GM12892 (cell line): ENCODE measurements around the gene AOAH.
A peak's percentile ranks its signal among the peaks of the same experiment; 100 is the strongest.
"Not testable (repeated sequence)": the region's sequence is repeated elsewhere in the genome, so short reads cannot be mapped to it uniquely, and the experiment has no call there.

Experiments used
- DNase-seq: peaks from one replicate; pipeline ENCODE4 v3.0.0; 2011; ENCODE audit not compliant: insufficient read length
- FAIRE-seq: peaks from 2 replicates; lab custom pipeline; 2011; peaks lifted over from hg19 to GRCh38; lab: Jason Lieb, UNC
- POLR2A ChIP-seq: IDR thresholded peaks from 2 replicates; pipeline ENCODE4 v1.6.1; 2011; ENCODE audit warnings: low read depth, low read length, control low read depth
- POLR2AphosphoS5 ChIP-seq: IDR thresholded peaks from 2 replicates; pipeline ENCODE4 v1.6.1; 2011; ENCODE audit warnings: low read depth, low read length, control low read depth
- TAF1 ChIP-seq: IDR thresholded peaks from 2 replicates; pipeline ENCODE4 v1.6.1; 2011; ENCODE audit warnings: low read depth, mild to moderate bottlenecking, control low read depth, low read length, borderline replicate concordance

The AOAH gene

GRCh38 chr7:36497775-36498174 is 226.5 kb downstream of the AOAH start:
- DNase-seq (no peak), FAIRE-seq (no peak)
- TF ChIP-seq POLR2AphosphoS5 (no peak), TAF1 (no peak), POLR2A (no peak)

DNA sequence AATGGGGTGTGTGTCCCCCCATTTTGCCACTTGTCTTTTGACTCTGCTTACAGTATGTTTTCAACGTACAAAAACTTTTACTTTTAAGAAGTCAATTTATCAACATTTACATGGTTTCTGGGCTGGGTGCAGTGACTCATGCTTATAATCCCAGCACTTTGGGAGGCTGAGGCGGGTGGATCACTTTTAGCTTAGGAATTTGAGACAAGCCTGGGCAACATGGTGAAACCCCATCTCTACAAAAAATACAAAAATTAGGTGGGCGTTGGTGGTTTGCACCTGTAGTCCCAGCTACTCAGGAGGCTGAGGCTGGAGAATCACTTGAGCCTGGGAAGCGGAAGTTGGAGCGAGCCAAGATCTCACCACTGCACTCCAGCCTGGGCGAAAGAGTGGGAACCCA is 227.1 kb downstream of the AOAH start:
- not testable (repeated sequence) for FAIRE-seq, DNase-seq

DNA sequence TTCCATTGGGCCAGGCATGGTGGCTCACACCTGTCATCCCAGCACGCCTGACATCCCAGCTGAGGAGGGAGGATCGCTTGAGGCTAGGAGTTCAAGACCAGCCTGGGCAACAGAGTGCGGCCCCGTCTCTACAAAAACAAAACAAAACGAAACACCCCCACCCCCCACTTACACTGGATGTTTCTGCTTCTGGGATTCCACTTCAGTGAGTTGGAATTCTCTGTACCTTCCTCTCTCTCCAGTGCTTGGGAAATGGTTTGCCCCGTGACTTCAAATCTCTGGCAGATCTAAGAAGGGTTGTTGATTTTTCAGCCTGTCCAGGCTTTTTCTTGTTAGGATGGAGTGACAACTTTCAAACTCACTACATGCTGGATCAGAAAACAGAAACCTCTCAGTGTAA is 227.7 kb downstream of the AOAH start:
- FAIRE-seq: no peak
- TF ChIP-seq POLR2A (no peak), TAF1 (no peak)

GRCh38 chr7:36491317-36491716 is 233.0 kb downstream of the AOAH start:
- DNase-seq: no peak
- no peak for FAIRE-seq
- no peak for TF ChIP-seq TAF1
- TF ChIP-seq POLR2A: no peak
- TF ChIP-seq POLR2AphosphoS5: no peak

More for the DNA sequence above, 227.7 kb downstream of the AOAH start:
- DNase-seq: no peak

DNA sequence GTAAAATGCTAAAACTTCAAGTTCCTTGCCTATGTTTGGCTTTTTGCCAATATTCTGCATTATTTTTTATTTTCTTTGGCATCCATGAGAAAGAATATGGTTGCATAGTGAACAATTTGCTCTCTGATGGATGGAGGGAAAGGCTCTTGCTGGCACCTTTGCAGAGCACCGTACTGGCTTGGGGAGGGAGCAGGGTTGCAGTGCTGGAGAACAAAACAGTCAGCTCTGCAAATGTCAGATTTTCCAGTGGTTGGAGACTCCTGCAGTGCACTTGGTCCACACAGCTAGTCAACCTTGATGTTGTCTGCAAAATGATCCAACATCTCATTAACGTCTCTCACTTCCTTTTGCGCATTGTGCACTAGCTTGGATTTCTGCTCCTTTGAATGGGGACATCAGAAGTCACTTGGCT is 233.9 kb downstream of the AOAH start:
- no peak for FAIRE-seq

DNA sequence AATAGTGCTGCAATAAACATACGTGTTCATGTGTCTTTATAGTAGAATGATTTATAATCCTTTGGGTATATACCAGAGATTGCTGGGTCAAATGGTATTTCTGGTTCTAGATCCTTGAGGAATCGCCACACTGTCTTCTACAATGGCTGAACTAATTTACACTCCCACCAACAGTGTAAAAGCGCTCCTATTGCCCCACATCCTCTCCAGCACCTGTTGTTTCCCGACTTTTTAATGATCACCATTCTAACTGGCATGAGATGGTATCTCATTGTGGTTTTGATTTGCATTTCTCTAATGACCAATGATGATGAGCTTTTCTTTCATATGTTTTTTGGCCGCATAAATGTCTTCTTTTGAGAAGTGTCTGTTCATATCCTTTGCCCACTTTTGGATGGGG is 235.6 kb downstream of the AOAH start:
- FAIRE-seq, DNase-seq: not testable (repeated sequence)

More for the DNA sequence above, 233.9 kb downstream of the AOAH start:
- TF ChIP-seq TAF1: no peak
- no peak for TF ChIP-seq POLR2AphosphoS5
- no peak for TF ChIP-seq POLR2A
- DNase-seq: no peak

GRCh38 chr7:36487756-36488336 is 236.4 kb downstream of the AOAH start:
- peak; percentile 90 for FAIRE-seq
- no peak for TF ChIP-seq POLR2A
- TF ChIP-seq POLR2AphosphoS5: no peak
- TF ChIP-seq TAF1: no peak
- no peak for DNase-seq

DNA sequence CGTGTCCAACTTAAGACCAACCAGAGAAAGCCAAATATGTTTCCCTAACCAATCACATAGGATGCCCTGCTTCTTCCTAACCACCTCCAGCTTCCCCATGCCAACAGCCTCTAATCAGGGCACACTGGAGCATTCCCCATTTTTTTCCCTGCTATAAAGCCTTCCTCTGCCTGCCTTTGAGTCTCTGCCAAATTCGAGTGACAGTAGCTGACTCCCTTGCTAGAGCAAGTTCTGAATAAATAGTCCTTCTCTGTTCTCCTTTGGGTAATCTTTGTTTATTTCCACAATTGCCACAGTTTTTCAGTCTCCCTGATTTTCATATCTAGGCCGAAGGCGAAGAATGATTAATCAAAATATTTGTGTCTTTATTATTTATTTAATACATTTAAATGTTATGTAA is 238.0 kb downstream of the AOAH start:
- FAIRE-seq (no peak), DNase-seq (no peak)
- TF ChIP-seq TAF1 (no peak), POLR2A (no peak), POLR2AphosphoS5 (no peak)

DNA sequence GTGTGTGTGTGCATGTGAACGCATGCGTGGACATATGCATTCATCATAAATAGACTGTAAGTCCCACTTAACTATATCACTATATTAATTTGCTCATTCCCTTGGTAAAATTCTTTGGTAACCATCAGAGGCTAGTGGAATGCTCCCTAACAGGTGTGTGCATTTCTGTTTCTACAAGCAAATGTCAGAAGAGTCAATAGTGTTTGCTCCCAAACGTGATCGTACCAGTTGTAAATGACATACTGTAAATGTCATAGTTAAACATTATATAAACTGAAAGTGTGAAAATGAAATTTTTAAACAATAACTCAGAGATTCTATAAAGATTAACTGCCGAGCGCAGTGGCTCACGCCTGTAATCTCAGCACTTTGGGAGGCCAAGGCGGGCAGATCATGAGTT is 240.0 kb downstream of the AOAH start:
- TF ChIP-seq TAF1 (no peak), POLR2A (no peak), POLR2AphosphoS5 (no peak)
- DNase-seq: no peak
- no peak for FAIRE-seq

- FAIRE-seq, DNase-seq: not testable (repeated sequence)
These were observed 240.4 kb downstream of the AOAH start for GRCh38 chr7:36483853-36484252.

- FAIRE-seq: no peak
- TF ChIP-seq TAF1: no peak
- no peak for TF ChIP-seq POLR2AphosphoS5
- TF ChIP-seq POLR2A: no peak
- no peak for DNase-seq
These were observed 245.5 kb downstream of the AOAH start for GRCh38 chr7:36478745-36479144.

DNA sequence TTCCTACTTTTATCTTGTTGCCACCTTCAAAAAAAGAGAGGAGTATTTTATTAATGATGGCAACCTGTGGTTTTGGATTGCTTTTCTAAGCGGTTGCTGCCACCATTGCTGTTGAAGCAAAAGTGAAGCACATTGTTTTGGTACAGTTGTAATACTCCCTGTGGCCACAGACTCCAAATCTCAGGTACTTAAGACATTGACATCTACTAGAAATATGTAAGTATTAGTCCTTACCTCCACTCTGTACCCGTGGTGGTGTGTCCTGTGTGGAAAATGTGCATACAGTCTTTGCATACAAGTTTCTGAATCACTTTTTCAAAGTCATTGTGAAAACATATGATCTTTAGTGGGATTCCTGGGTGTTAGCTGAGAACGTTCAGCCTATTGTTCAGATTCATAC is 248.9 kb downstream of the AOAH start:
- no peak for FAIRE-seq

DNA sequence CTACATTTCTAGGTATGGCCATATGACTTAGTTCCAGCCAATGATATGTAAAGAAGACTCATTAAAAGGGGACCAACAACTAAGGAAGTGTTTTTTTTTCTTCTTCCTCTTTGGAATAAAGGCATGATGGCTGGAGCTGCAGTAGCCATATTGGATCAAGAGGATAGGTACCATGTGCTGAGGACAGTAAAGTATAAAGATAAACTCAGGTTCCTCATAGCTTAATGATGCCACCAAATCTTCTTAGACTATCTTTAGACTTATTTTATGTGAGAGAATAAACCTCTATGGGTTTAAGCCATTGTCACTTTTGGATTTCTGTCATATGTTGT is 249.3 kb downstream of the AOAH start:
- DNase-seq (no peak), FAIRE-seq (no peak)
- TF ChIP-seq POLR2A (no peak), POLR2AphosphoS5 (no peak), TAF1 (no peak)

More for the DNA sequence above, 248.9 kb downstream of the AOAH start:
- TF ChIP-seq TAF1: no peak
- no peak for TF ChIP-seq POLR2AphosphoS5
- no peak for TF ChIP-seq POLR2A
- DNase-seq: no peak
